Nephron (organoid): ENCODE data around the gene CRTAC1.

Experiments
- H3K27ac Mint-ChIP-seq, 3 experiments: 2 replicates each; pipeline ENCODE4 v1.8.0; 2020; ENCODE audit warnings: mixed read lengths in 3 of 3, mild to moderate bottlenecking in 2 of 3, moderate library complexity in 1 of 3
- H3K27me3 Mint-ChIP-seq: 2 replicates; pipeline ENCODE4 v1.8.0; 2021; ENCODE audit warnings: low read depth, mild to moderate bottlenecking, moderate library complexity, mixed read lengths
- H3K36me3 Mint-ChIP-seq: 2 replicates; pipeline ENCODE4 v1.8.0; 2020; ENCODE audit warnings: low read depth, mixed read lengths
- H3K4me1 Mint-ChIP-seq: 2 replicates; pipeline ENCODE4 v1.8.0; 2020; ENCODE audit warnings: mixed read lengths
- H3K4me3 Mint-ChIP-seq, 3 experiments: 2 replicates each; pipeline ENCODE4 v1.8.0; 2020; ENCODE audit warnings: mild to moderate bottlenecking in 3 of 3, mixed read lengths in 3 of 3, moderate library complexity in 2 of 3
- H3K9me3 Mint-ChIP-seq: 2 replicates; pipeline ENCODE4 v1.8.0; 2020; ENCODE audit warnings: mixed read lengths
- TF ChIP-seq, protein P1 (sequence below), 3 experiments: fragments of 200-600 bp; sonication (generic); IDR thresholded peaks; one replicate each; pipeline ENCODE4 v1.5.0; 2021; ENCODE audit warnings: antibody characterized with exemption in 3 of 3; ENCODE audit not compliant: unreplicated experiment in 3 of 3

Gene CRTAC1

DNA sequence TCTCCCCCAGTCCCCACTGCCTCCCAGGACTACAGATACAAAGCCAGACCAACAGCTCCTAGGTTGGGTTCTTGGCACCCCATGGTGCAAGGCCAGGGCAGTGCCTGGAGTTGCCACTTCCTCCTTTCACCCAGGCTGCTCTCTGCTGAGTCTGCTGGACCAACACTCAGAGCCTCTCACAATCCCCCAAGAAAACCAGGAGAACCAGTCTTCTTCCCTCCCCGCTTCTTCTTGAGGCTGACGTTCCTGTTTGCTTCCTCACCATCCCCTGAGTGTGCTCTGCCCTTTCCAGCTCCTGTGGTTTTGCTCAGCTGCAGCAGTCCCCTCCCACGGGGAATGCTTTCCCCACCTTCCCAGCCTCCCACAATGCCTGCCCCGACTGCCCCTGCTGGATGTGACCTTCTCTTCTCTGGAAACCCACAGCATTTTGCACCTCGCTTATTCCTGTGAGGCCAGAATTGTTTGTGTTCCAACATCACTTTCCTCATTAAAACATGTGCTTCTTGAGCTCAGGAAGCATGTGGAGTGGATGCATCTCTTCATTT, 90.9 kb downstream of the CRTAC1 start:
- peaks cover 4% of the 10 kb centered on the region for H3K9me3 Mint-ChIP-seq
- no peaks in the 10 kb centered on the region for H3K4me1 Mint-ChIP-seq
- no peak overlapping the region for H3K4me3 Mint-ChIP-seq
- H3K27ac Mint-ChIP-seq = no peak overlapping the region
- H3K27me3 Mint-ChIP-seq = peaks cover 33% of the 10 kb centered on the region
- TF ChIP-seq, protein P1, sequence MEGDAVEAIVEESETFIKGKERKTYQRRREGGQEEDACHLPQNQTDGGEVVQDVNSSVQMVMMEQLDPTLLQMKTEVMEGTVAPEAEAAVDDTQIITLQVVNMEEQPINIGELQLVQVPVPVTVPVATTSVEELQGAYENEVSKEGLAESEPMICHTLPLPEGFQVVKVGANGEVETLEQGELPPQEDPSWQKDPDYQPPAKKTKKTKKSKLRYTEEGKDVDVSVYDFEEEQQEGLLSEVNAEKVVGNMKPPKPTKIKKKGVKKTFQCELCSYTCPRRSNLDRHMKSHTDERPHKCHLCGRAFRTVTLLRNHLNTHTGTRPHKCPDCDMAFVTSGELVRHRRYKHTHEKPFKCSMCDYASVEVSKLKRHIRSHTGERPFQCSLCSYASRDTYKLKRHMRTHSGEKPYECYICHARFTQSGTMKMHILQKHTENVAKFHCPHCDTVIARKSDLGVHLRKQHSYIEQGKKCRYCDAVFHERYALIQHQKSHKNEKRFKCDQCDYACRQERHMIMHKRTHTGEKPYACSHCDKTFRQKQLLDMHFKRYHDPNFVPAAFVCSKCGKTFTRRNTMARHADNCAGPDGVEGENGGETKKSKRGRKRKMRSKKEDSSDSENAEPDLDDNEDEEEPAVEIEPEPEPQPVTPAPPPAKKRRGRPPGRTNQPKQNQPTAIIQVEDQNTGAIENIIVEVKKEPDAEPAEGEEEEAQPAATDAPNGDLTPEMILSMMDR (IDR thresholded peaks at IDR 0.05; ENCODE audit: unreplicated experiment in 3 of 3) = no peak
- no peaks in the 10 kb centered on the region for H3K36me3 Mint-ChIP-seq

DNA sequence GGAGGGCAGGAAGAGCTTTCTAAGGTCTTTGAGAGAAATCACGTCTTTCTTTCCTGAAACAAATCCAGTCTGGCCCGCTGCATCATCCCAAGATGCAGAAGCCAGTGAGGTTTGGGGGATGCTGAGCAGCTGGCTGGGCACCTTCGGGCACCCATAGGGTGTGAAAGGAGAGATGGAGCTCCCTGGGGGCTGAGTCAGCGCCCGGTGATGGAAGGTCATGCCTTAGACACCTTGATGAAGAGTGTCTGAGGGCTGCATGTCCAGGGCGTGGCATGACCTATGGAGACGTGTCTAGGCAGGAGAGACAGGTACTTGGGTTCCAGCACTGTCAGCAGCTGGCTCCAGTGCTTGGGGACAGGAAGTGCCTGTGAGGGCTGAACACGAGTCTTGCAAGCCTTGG, 92.5 kb downstream of the CRTAC1 start:
- Mint-ChIP-seq H3K27me3 (peaks cover 42% of the 10 kb centered on the region), H3K36me3 (no peaks in the 10 kb centered on the region), H3K9me3 (peaks cover 2% of the 10 kb centered on the region), H3K4me1 (no peaks in the 10 kb centered on the region), H3K27ac (no peak overlapping the region), H3K4me3 (no peak overlapping the region)
- TF ChIP-seq, protein P1 (IDR thresholded peaks at IDR 0.05; ENCODE audit: unreplicated experiment in 3 of 3) = no peak

DNA sequence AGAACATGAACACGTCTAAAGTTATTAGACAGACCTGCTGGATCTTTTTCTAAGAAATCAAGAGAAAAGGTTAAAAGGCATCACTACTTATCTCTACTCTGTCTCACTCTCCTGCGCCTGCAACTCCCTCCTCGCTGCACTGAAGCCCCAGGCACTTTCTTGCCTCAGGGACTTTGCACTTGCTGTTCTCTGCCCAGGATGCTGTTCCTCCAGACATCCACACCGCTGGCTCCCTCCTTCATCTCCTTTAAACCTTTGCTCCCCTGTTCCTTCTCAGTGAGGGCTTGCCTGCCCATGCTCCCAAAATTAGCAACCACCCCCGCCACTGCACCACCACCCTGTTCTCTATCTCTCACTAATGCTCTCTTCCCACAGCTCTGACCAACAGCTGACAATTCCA, 93.4 kb downstream of the CRTAC1 start:
- no peak overlapping the region for H3K27ac Mint-ChIP-seq
- no peaks in the 10 kb centered on the region for H3K36me3 Mint-ChIP-seq
- H3K4me1 Mint-ChIP-seq = no peaks in the 10 kb centered on the region
- no peaks in the 10 kb centered on the region for H3K9me3 Mint-ChIP-seq
- H3K4me3 Mint-ChIP-seq = no peak overlapping the region
- peaks cover 48% of the 10 kb centered on the region for H3K27me3 Mint-ChIP-seq
- TF ChIP-seq, protein P1 (IDR thresholded peaks at IDR 0.05; ENCODE audit: unreplicated experiment in 3 of 3) = no peak

DNA sequence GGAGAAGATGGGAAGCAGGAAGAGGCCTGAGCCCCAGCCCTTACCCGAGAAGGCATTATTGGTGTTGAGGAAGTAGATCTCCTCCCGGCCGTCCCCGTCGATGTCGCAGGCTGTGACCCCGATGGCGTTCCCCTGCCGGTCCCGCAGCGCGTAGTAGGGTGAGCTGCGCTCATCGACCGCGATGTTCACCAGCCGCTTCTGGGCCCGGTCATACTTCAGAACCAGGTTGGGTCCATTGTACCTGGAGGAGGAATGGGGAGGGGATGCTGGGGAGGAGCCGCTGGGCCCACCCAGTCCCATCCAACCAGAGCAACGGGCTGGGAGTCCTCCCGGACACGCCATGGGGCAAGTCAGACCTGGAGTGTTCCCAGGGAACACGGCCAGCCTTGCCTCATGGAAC, 94.3 kb downstream of the CRTAC1 start:
- H3K27me3 Mint-ChIP-seq = peaks cover 40% of the 10 kb centered on the region
- H3K36me3 Mint-ChIP-seq = no peaks in the 10 kb centered on the region
- no peaks in the 10 kb centered on the region for H3K4me1 Mint-ChIP-seq
- H3K9me3 Mint-ChIP-seq = no peaks in the 10 kb centered on the region
- TF ChIP-seq, protein P1 (IDR thresholded peaks at IDR 0.05; ENCODE audit: unreplicated experiment in 3 of 3) = no peak
- no peak overlapping the region for H3K27ac Mint-ChIP-seq
- H3K4me3 Mint-ChIP-seq = no peak overlapping the region

DNA sequence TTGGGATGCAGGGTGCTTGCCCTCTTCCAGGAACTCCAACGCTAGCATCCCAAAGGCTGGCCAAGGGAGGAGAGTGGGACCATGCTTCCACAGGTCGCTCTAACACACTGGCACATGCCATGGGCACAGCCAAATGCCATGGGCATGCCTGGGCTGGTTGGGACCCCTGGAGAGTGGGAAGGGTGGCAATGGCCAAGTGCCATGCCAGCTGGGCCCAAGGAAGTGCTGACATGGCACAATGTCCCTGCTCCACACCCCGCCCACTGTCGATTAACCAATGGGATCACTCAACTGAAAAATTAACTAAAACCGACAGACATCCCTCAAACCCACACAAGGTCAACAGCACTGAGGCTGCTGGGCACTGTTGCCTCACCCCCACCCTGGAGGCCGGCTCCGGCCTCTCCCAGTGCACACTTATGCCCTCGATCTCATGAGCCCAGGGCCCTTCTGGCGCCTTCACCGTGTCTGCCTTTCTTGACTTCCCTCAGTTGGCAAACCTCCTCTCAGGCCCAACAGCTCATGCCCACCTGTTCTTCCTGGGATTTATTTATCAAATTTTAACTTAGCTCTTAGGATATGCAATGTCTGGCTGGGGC, 97.4 kb downstream of the CRTAC1 start:
- H3K27ac Mint-ChIP-seq = no peak overlapping the region
- TF ChIP-seq, protein P1 (IDR thresholded peaks at IDR 0.05; ENCODE audit: unreplicated experiment in 3 of 3) = no peak
- H3K27me3 Mint-ChIP-seq = peaks cover 55% of the 10 kb centered on the region
- H3K4me3 Mint-ChIP-seq = no peak overlapping the region
- H3K36me3 Mint-ChIP-seq = no peaks in the 10 kb centered on the region
- H3K4me1 Mint-ChIP-seq = no peaks in the 10 kb centered on the region
- no peaks in the 10 kb centered on the region for H3K9me3 Mint-ChIP-seq

DNA sequence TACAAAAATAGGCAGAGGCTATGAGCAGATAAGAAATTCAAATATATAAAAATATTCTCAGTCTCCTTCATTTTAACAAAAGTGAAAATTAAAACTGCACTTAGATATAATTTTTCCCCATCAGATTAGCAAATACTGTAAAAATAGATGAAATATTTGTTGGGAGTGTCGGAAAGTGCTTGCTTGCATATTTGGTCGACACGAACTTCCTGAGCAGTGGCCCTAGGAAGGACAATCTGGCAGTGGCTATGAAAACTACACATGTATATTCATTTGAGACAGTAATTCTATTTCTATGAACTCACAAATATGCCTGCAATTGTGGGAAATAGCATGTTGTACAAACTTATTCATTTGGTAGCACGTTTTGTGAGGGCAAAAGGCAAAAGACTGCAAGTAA, 99.4 kb downstream of the CRTAC1 start:
- H3K4me3 Mint-ChIP-seq = no peak overlapping the region
- no peaks in the 10 kb centered on the region for H3K36me3 Mint-ChIP-seq
- TF ChIP-seq, protein P1 (IDR thresholded peaks at IDR 0.05; ENCODE audit: unreplicated experiment in 3 of 3) = no peak
- no peaks in the 10 kb centered on the region for H3K9me3 Mint-ChIP-seq
- H3K27me3 Mint-ChIP-seq = peaks cover 56% of the 10 kb centered on the region
- H3K4me1 Mint-ChIP-seq = no peaks in the 10 kb centered on the region
- no peak overlapping the region for H3K27ac Mint-ChIP-seq
